GM10266 (cell line): ENCODE data around the gene KIF1C.

Source experiments
- DNase-seq: peaks from one replicate; pipeline ENCODE4 v3.0.0; 2012; ENCODE audit errors: extremely low spot score
- CTCF ChIP-seq: IDR thresholded peaks from 2 replicates; pipeline ENCODE4 v1.5.1; 2012; ENCODE audit warnings: mild to moderate bottlenecking, low read depth; ENCODE audit not compliant: control insufficient read depth, insufficient read depth; ENCODE audit errors: missing control alignments

The KIF1C gene

DNA sequence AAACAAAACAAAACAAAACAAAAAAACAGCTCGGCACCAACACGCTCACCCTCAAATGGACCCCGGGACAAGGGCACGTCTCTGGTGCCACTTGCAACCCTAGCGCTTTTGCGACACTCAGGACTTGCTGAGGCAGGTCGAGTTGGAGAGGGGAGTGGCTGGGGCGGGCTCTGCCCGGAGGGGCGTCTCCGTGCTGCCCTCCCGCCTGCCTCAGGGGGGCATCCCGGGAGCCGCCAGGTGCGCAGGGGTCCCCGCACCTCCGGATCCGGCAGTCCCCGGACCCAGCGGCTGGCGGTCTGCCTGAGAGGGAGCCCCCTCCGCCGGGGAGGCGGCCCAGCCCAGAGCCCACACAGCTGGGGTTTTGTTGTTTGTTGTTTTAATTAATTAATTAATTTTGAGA, 37.6 kb downstream of the KIF1C start, which contains the start of gene SLC52A1:
TSS of gene SLC52A1 (minus strand) at position 112 of the 400 bp plus-strand sequence. CDS start 820 bp downstream, outside the sequence.
- no peak for DNase-seq
- TF ChIP-seq CTCF = no peak

DNA sequence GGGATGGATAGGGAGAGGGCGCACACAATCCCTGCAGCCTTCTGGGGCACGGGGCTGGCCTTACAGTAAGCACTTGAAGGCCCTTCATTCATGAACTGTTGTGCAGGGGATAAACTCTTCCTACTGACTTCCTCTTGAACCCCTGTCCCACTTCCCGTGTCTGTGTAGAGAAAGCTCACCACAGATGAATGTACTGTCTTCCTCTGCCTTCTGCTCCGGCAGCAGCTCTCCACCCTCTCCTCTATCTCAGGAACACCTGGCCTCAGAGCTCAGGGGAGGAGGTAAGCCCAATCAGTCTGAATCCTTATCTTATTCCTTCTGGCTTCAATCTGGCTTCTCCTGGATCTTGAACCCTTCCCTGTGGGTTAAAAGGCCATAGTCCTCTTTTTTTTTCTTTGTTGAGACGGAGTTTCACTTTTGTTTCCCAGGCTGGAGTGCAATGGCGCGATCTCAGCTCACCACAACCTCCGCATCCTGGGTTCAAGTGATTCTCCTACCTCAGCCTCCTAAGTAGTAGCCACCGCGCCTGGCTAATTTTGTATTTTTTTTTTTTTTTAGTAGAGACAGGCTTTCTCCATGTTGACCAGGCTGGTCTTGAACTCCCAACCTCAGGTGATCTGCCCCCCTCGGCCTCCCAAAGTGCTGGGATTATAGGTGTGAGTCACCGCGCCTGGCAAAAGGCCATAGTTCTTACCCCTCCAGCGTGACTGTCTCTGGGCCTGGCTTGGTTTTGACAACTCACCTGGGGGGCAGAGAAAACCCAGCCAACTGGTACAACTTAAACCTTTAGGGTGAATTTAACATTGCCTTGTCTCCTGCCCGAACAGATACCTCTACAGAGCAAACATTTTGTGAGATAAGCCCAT, 44.6 kb downstream of the KIF1C start:
- no peak for DNase-seq
- TF ChIP-seq CTCF = no peak

DNA sequence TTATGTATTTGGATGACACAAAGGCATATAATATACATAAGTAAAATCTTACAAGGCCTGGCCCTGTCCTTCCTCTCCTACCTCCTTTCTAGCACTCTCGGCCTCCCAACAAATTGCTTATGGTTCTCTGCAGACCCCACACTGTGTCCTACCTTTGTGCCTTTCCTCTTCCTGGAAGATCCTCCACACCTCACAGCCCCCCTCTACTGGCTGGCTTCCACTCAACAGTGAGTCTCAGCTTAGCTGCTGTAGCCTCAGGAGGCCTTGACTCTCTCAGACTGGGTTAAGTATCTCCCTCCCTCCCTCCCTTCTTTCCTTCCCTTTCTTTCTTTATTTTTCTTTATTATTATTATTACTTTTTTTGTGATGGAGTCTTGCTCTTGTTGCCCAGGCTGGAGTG, 45.8 kb downstream of the KIF1C start:
- no peak for TF ChIP-seq CTCF
- DNase-seq = no peak

- no peak for DNase-seq
- TF ChIP-seq CTCF = no peak
Measured at GRCh38 chr17:5044630-5045029, 46.9 kb downstream of the KIF1C start.

DNA sequence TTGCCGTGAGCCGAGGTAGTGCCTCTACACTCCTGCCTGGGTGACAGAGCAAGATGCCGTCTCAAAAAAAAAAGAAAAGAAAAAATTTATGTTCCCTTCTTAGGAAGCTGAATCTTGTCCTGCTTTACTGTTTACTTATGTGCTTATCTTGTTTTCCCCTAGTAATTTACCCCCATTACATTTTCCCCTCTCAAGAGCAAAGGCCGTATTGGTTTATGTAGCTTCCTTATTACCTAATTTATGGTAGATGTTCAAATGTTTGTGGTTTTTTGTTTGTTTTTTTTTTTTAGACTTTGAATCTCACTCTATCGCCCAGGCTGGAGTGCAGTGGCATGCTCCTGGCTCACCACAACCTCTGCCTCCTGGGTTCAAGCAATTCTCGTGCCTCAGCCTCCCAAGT, 47.7 kb downstream of the KIF1C start:
- no peak for DNase-seq
- no peak for TF ChIP-seq CTCF

DNA sequence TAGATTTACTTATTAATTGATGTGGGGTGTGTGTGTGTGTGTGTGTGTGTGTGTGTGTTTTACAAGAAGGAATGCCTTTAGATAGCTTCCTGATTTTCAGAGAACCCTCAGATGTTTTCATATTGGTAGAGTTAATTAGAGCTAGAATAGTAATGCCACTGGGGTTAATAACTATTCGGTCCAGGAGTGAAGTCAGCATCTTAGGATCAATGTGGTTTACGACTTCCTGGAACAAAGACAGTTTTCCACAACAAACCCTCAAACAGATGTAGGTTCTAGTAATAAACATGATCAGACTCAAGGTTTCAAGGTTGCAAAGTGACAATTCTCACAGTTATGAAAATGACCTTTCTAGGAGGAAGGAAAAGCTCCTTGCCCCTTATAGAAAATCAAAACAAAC, 49.7 kb downstream of the KIF1C start:
- TF ChIP-seq CTCF = no peak
- DNase-seq = no peak

DNA sequence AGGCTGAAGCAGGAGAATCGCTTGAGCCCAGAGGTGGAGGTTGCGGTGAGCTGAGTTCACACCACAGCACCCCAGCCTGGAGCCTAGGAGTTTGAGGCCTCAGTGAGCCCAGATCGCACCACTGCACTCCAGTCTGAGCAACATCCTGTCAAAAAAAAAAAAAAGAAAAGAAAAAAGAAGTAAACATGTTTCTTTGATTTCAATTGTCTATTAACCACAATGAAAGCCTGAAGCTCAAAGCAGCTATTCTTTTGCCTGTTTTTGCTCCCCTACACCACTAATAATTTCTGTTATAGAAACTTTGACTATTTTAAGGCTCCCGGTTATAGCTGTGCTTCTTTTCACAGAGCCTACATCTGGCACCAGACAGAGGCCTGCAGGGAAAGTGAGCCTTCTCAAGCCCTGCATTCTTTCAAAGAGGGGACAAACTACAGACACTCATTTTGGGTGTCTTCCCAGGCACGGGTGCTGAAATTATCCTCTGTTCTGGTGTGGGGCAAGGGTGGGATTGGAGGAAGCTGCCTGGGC, 51.6 kb downstream of the KIF1C start:
- TF ChIP-seq CTCF = no peak
- peak; percentile 53 for DNase-seq
